Parathyroid adenoma (tissue), 2 donors: ENCODE data around the gene MCM10.

Source experiments
- H2AFZ ChIP-seq: fragments of 300-600 bp; sonication (generic); one replicate; pipeline ENCODE4 v1.7.0; 2017; ENCODE audit warnings: antibody characterized with exemption, mild to moderate bottlenecking
- H3K27ac ChIP-seq: fragments of 300-600 bp; sonication (generic); one replicate; pipeline ENCODE4 v1.7.0; 2017
- H3K27me3 ChIP-seq: fragments of 300-600 bp; sonication (generic); one replicate; pipeline ENCODE4 v1.7.0; 2017; ENCODE audit warnings: low read length; ENCODE audit not compliant: control insufficient read depth, insufficient read depth
- H3K36me3 ChIP-seq: fragments of 300-600 bp; sonication (generic); one replicate; pipeline ENCODE4 v1.7.0; 2017; ENCODE audit warnings: low read length; ENCODE audit not compliant: control insufficient read depth, insufficient read depth
- H3K4me1 ChIP-seq: fragments of 300-600 bp; sonication (generic); one replicate; pipeline ENCODE4 v1.7.0; 2017; ENCODE audit warnings: control low read depth
- H3K4me2 ChIP-seq: fragments of 300-600 bp; sonication (generic); one replicate; pipeline ENCODE4 v1.7.0; 2017; ENCODE audit warnings: low read length
- H3K4me3 ChIP-seq: fragments of 300-600 bp; sonication (generic); one replicate; pipeline ENCODE4 v1.7.0; 2017; ENCODE audit warnings: low read depth, low read length
- H3K79me2 ChIP-seq: fragments of 300-600 bp; sonication (generic); one replicate; pipeline ENCODE4 v1.7.0; 2017; ENCODE audit warnings: control low read depth
- H3K9ac ChIP-seq: fragments of 300-600 bp; sonication (generic); one replicate; pipeline ENCODE4 v1.7.0; 2017; ENCODE audit warnings: mild to moderate bottlenecking
- H3K9me3 ChIP-seq: fragments of 300-600 bp; sonication (generic); one replicate; pipeline ENCODE4 v1.7.0; 2017; ENCODE audit warnings: low read length; ENCODE audit not compliant: control insufficient read depth
- CTCF ChIP-seq: fragments of 300-600 bp; sonication (generic); IDR thresholded peaks from one replicate; pipeline ENCODE4 v1.7.0; 2017; ENCODE audit warnings: antibody characterized with exemption, mild to moderate bottlenecking
- donor health status: primary hyperparathyroidism.

The MCM10 gene

GRCh38 chr10:13158401-13158800 is 3.0 kb upstream of the MCM10 start:
- H3K4me3 ChIP-seq, result no peak overlapping the region
- H3K4me2 ChIP-seq, result no peak overlapping the region
- no peaks in the 10 kb centered on the region for H3K36me3 ChIP-seq
- no peaks in the 10 kb centered on the region for H3K27me3 ChIP-seq
- TF ChIP-seq CTCF, result no peak
- H2AFZ ChIP-seq, result no peak overlapping the region
- peaks cover 6% of the 10 kb centered on the region for H3K4me1 ChIP-seq
- no peaks in the 10 kb centered on the region for H3K79me2 ChIP-seq
- H3K9me3 ChIP-seq, result no peaks in the 10 kb centered on the region
- no peak overlapping the region for H3K9ac ChIP-seq
- no peak overlapping the region for H3K27ac ChIP-seq

- Histone ChIP-seq H3K4me1 (peaks cover 6% of the 10 kb centered on the region), H3K27ac (no peak overlapping the region), H3K27me3 (no peaks in the 10 kb centered on the region), H3K9ac (no peak overlapping the region), H3K9me3 (no peaks in the 10 kb centered on the region), H3K4me2 (peak overlapping the region; percentile 74), H3K36me3 (no peaks in the 10 kb centered on the region), H3K4me3 (no peak overlapping the region), H3K79me2 (no peaks in the 10 kb centered on the region), H2AFZ (peak overlapping the region; percentile 97)
- no peak for TF ChIP-seq CTCF
These were observed 506 bp downstream of the MCM10 start for GRCh38 chr10:13161857-13162271.

- Histone ChIP-seq H3K4me1 (peaks cover 6% of the 10 kb centered on the region), H3K27ac (no peak overlapping the region), H3K36me3 (no peaks in the 10 kb centered on the region), H3K9ac (no peak overlapping the region), H3K79me2 (no peaks in the 10 kb centered on the region), H3K27me3 (no peaks in the 10 kb centered on the region), H2AFZ (no peak overlapping the region), H3K4me3 (no peak overlapping the region), H3K9me3 (no peaks in the 10 kb centered on the region), H3K4me2 (no peak overlapping the region)
- TF ChIP-seq CTCF, result no peak
These were observed 2.5 kb downstream of the MCM10 start for GRCh38 chr10:13163859-13164258.

- Histone ChIP-seq H3K9ac (no peak overlapping the region), H3K4me3 (no peak overlapping the region), H3K4me2 (no peak overlapping the region), H3K4me1 (peaks cover 6% of the 10 kb centered on the region), H2AFZ (no peak overlapping the region), H3K27me3 (no peaks in the 10 kb centered on the region), H3K36me3 (no peaks in the 10 kb centered on the region), H3K27ac (no peak overlapping the region), H3K79me2 (no peaks in the 10 kb centered on the region), H3K9me3 (no peaks in the 10 kb centered on the region)
- no peak for TF ChIP-seq CTCF
These were observed 3.8 kb downstream of the MCM10 start for GRCh38 chr10:13165177-13165576.

- H2AFZ ChIP-seq, result no peak overlapping the region
- no peak for TF ChIP-seq CTCF
- no peak overlapping the region for H3K4me2 ChIP-seq
- H3K9me3 ChIP-seq, result no peaks in the 10 kb centered on the region
- H3K36me3 ChIP-seq, result no peaks in the 10 kb centered on the region
- H3K27me3 ChIP-seq, result no peaks in the 10 kb centered on the region
- no peak overlapping the region for H3K9ac ChIP-seq
- H3K4me3 ChIP-seq, result no peak overlapping the region
- no peaks in the 10 kb centered on the region for H3K79me2 ChIP-seq
- H3K27ac ChIP-seq, result no peak overlapping the region
- H3K4me1 ChIP-seq, result no peaks in the 10 kb centered on the region
These were observed 6.2 kb downstream of the MCM10 start for GRCh38 chr10:13167568-13167967.
